GM12892 (cell line): ENCODE measurements around the gene RTF2.

Experiments used
- POLR2A ChIP-seq: IDR thresholded peaks from 2 replicates; pipeline ENCODE4 v1.6.1; 2011; ENCODE audit warnings: low read depth, low read length, control low read depth
- POLR2AphosphoS5 ChIP-seq: IDR thresholded peaks from 2 replicates; pipeline ENCODE4 v1.6.1; 2011; ENCODE audit warnings: low read depth, low read length, control low read depth

- TF ChIP-seq POLR2A (no peak), POLR2AphosphoS5 (no peak)
These were observed 41.5 kb upstream of the RTF2 start for GRCh38 chr20:56426926-56427325.
